ENCODE data around the gene ASB6.

The ASB6 gene

GRCh38 chr9:129624168-129624759 lies 17.7 kb downstream of the ASB6 start:
- DNase-seq (ENCODE audit: low read depth) = peak; percentile 59
- TF ChIP-seq, protein P1, sequence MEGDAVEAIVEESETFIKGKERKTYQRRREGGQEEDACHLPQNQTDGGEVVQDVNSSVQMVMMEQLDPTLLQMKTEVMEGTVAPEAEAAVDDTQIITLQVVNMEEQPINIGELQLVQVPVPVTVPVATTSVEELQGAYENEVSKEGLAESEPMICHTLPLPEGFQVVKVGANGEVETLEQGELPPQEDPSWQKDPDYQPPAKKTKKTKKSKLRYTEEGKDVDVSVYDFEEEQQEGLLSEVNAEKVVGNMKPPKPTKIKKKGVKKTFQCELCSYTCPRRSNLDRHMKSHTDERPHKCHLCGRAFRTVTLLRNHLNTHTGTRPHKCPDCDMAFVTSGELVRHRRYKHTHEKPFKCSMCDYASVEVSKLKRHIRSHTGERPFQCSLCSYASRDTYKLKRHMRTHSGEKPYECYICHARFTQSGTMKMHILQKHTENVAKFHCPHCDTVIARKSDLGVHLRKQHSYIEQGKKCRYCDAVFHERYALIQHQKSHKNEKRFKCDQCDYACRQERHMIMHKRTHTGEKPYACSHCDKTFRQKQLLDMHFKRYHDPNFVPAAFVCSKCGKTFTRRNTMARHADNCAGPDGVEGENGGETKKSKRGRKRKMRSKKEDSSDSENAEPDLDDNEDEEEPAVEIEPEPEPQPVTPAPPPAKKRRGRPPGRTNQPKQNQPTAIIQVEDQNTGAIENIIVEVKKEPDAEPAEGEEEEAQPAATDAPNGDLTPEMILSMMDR (IDR thresholded peaks at IDR 0.05; ENCODE audit: insufficient read depth, low read depth, low read length, missing control alignments) = peak; percentile 83
- H3K4me3 ChIP-seq (ENCODE audit: low read length) = no peak overlapping the region

- no peak for DNase-seq (ENCODE audit: low read depth)
- H3K4me3 ChIP-seq (ENCODE audit: low read length) = no peak overlapping the region
- TF ChIP-seq, protein P1 (IDR thresholded peaks at IDR 0.05; ENCODE audit: insufficient read depth, low read depth, low read length, missing control alignments) = no peak
These were observed 18.6 kb downstream of the ASB6 start for GRCh38 chr9:129623331-129623730.

DNA sequence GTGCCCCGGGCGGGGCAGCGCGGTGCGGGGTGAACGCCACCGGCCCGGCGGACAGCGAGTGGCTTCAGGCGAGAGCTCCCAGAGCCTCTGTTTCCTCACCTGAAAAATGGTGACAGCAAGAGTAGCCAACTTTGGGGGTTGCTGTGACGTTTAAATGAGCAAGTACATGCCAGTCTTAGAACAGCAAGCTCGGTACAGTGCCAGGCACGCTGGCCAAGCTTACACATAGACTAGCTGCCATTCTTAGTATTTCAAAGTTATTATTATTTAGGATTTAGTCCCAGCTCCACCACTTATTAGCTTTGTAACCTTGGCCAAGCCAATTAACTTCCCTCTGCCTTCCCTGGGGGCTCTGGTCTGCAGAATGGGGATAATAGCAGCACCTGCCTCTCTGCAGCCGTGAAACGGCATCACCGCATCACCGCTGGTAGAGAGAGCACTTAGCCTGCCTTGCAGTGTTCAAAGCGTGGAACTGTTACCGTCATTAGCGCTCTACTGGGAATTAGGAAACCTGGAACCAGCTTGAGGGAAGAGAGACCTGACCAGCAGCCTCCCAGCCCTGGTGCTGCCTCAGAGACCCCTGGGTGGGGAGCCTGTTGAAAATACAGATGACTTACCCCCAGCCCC lies 21.2 kb downstream of the ASB6 start, which contains the start of gene C9orf50:
C9orf50 (minus strand) TSS at position 433 of the 627 bp plus-strand sequence. CDS start 527 bp downstream, outside the sequence.
- H3K4me3 ChIP-seq (ENCODE audit: low read length) = peak within 1 kb of the TSS; percentile 32
- DNase-seq (ENCODE audit: low read depth) = no peak
- TF ChIP-seq, protein P1 (IDR thresholded peaks at IDR 0.05; ENCODE audit: insufficient read depth, low read depth, low read length, missing control alignments) = no peak

- peak overlapping the region; percentile 32 for H3K4me3 ChIP-seq (ENCODE audit: low read length)
- DNase-seq (ENCODE audit: low read depth) = peak; percentile 31
- TF ChIP-seq, protein P1 (IDR thresholded peaks at IDR 0.05; ENCODE audit: insufficient read depth, low read depth, low read length, missing control alignments) = no peak
These were observed 21.9 kb downstream of the ASB6 start for GRCh38 chr9:129619787-129620668.

DNA sequence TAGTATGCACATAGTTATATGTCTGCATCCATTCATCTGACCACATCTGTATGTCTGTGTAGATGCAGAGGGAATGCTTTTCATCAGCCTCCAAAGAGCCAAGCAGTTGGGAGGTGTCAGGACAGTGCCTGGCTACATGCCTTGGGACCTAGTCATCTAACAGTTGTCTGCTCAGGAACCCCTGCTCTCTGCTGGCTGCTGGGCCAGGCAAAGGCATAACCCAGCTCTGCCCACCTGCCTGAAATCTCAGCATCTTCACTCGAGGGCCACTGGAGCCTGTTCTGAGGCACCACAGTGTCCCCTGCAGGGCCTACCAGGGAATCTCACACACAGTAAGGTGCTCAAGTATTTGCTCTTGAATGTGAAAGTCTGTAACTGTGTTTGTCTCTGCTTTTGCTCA lies 24.8 kb downstream of the ASB6 start:
- peak; percentile 83 for DNase-seq (ENCODE audit: low read depth)
- TF ChIP-seq, protein P1 (IDR thresholded peaks at IDR 0.05; ENCODE audit: insufficient read depth, low read depth, low read length, missing control alignments) = peak; percentile 73
- H3K4me3 ChIP-seq (ENCODE audit: low read length) = no peak overlapping the region

DNA sequence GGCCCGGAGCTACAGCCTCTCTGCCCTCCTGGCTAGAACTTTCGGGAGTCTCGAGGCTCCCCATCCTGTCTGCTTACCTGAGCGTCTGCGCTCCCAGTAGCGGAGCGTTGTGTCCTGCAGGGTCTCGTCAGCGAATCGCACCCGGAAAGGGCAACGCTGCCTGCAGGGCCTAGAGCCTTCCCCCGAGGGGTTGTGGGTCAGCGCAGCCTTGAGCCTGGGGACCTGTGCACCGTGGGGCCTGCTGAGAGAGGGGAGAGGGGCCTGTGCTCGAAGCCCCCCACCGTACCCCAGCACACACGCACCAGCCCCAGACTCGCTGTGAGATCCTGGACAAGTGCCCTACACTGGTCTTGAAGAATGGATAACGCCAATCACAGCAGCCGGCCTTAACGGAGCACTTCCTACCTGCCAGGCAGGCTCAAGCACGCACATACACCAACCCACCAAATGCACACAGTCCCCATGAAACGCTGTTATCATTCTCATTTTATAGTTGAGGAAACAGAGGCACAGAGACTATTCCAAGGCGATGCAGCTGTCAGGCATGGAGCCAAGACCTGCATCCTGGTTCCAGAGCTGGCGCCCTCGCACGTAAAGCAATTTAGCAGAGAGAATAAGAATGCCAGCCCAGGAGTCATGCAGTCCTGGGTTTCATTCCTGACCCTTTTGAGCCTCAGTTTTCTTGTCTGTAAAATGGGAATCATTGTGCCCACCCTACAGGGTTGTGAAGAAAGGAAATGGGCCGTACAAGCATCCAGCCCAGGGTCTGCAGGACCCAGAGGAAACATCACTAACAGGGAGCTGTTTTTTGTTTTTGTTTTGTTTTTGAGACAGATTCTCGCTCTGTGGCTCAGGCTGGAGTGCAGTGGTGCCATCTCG lies 26.3 kb downstream of the ASB6 start:
- TF ChIP-seq, protein P1 (IDR thresholded peaks at IDR 0.05; ENCODE audit: insufficient read depth, low read depth, low read length, missing control alignments) = no peak
- H3K4me3 ChIP-seq (ENCODE audit: low read length) = no peak overlapping the region
- DNase-seq (ENCODE audit: low read depth) = no peak

Measured in epithelial cell of esophagus (primary cell).